ENCODE results near the gene KDM4C.

KDM4C gene

GRCh38 chr9:7164440-7165330 is 406.9 kb downstream of the KDM4C start:
- Histone ChIP-seq H2AFZ (ENCODE audit: low read depth, low read length, severe bottlenecking) (no peak overlapping the region), H3K4me2 (ENCODE audit: low read depth, low read length, poor library complexity, severe bottlenecking) (no peak overlapping the region), H4K20me1 (ENCODE audit: low read depth, low read length) (no peaks in the 10 kb centered on the region), H3K27me3 (ENCODE audit: low read length) (no peaks in the 10 kb centered on the region), H3K9me3 (ENCODE audit: insufficient read depth, low read length) (no peaks in the 10 kb centered on the region), H3K36me3 (ENCODE audit: low read length) (no peaks in the 10 kb centered on the region; the same call in 1 of the 2 replicates), H3K79me2 (ENCODE audit: insufficient read depth, low read length) (no peaks in the 10 kb centered on the region), H3K27ac (ENCODE audit: low read depth, low read length) (no peak overlapping the region), H3K9ac (ENCODE audit: low read length) (no peak overlapping the region), H3K4me3 (ENCODE audit: insufficient read depth, low read length, poor library complexity, severe bottlenecking) (no peak overlapping the region), H3K9me2 (replicated peaks; ENCODE audit: insufficient read depth, low read length) (no peaks in the 10 kb centered on the region), H3F3A (ENCODE audit: insufficient read depth) (no peaks in the 10 kb centered on the region)
- TF ChIP-seq EZH2phosphoT487 (conservative IDR thresholded peaks at IDR 0.05; ENCODE audit: low read length): no peak
- TF ChIP-seq CTCF (IDR thresholded peaks at IDR 0.05; ENCODE audit: insufficient read depth, low read length, poor library complexity, severe bottlenecking): no peak

- Histone ChIP-seq H3K27ac (ENCODE audit: low read depth, low read length) (no peak overlapping the region), H3K36me3 (ENCODE audit: low read length) (peaks cover 4% of the 10 kb centered on the region; the same call in 1 of the 2 replicates), H3K9ac (ENCODE audit: low read length) (no peak overlapping the region), H2AFZ (ENCODE audit: low read depth, low read length, severe bottlenecking) (no peak overlapping the region), H4K20me1 (ENCODE audit: low read depth, low read length) (no peaks in the 10 kb centered on the region), H3K9me3 (ENCODE audit: insufficient read depth, low read length) (no peaks in the 10 kb centered on the region), H3K79me2 (ENCODE audit: insufficient read depth, low read length) (no peaks in the 10 kb centered on the region), H3K27me3 (ENCODE audit: low read length) (no peaks in the 10 kb centered on the region), H3K4me2 (ENCODE audit: low read depth, low read length, poor library complexity, severe bottlenecking) (no peak overlapping the region), H3F3A (ENCODE audit: insufficient read depth) (no peaks in the 10 kb centered on the region), H3K4me3 (ENCODE audit: insufficient read depth, low read length, poor library complexity, severe bottlenecking) (no peak overlapping the region), H3K9me2 (replicated peaks; ENCODE audit: insufficient read depth, low read length) (no peaks in the 10 kb centered on the region)
- TF ChIP-seq CTCF (IDR thresholded peaks at IDR 0.05; ENCODE audit: insufficient read depth, low read length, poor library complexity, severe bottlenecking): no peak
- TF ChIP-seq EZH2phosphoT487 (conservative IDR thresholded peaks at IDR 0.05; ENCODE audit: low read length): no peak
Observed at GRCh38 chr9:7165331-7165975, 407.7 kb downstream of the KDM4C start.

- H2AFZ ChIP-seq (ENCODE audit: low read depth, low read length, severe bottlenecking): no peak overlapping the region
- no peak overlapping the region for H3K4me3 ChIP-seq (ENCODE audit: insufficient read depth, low read length, poor library complexity, severe bottlenecking)
- no peaks in the 10 kb centered on the region for H3K27me3 ChIP-seq (ENCODE audit: low read length)
- no peaks in the 10 kb centered on the region for H3K9me2 ChIP-seq (replicated peaks; ENCODE audit: insufficient read depth, low read length)
- no peaks in the 10 kb centered on the region for H4K20me1 ChIP-seq (ENCODE audit: low read depth, low read length)
- no peaks in the 10 kb centered on the region for H3K9me3 ChIP-seq (ENCODE audit: insufficient read depth, low read length)
- no peak overlapping the region for H3K4me2 ChIP-seq (ENCODE audit: low read depth, low read length, poor library complexity, severe bottlenecking)
- no peaks in the 10 kb centered on the region for H3K79me2 ChIP-seq (ENCODE audit: insufficient read depth, low read length)
- no peak overlapping the region for H3K9ac ChIP-seq (ENCODE audit: low read length)
- no peaks in the 10 kb centered on the region for H3F3A ChIP-seq (ENCODE audit: insufficient read depth)
- peaks cover 4% of the 10 kb centered on the region; the same call in 1 of the 2 replicates for H3K36me3 ChIP-seq (ENCODE audit: low read length)
- no peak overlapping the region for H3K27ac ChIP-seq (ENCODE audit: low read depth, low read length)
- TF ChIP-seq EZH2phosphoT487 (conservative IDR thresholded peaks at IDR 0.05; ENCODE audit: low read length) (no peak), CTCF (IDR thresholded peaks at IDR 0.05; ENCODE audit: insufficient read depth, low read length, poor library complexity, severe bottlenecking) (no peak)
Observed at GRCh38 chr9:7166074-7166473, 408.3 kb downstream of the KDM4C start.

Measured in SU-DHL-6 (cell line).